Measurements from ENCODE around the gene GIGYF2.

Gene GIGYF2

DNA sequence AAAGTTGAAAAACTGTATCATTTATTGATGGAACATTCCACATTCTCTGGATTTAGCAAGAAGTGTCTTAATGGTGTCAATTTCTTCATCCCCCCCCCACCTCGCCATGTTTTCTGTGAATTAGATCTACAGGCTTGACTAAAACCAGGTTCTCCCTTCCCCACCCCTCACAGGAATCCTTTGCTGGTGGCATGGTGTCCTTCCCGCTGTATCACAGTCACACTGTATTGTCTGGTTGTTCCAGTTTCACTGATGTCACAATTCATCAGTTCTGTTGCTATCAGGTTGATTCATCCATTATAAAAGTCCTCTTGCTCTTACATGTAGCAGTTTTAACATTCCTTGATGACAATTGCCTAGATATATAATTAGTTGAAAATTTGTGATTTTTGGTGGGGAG is 166.9 kb downstream of the GIGYF2 start:
- DNase-seq (ENCODE audit: low spot score): no peak

DNA sequence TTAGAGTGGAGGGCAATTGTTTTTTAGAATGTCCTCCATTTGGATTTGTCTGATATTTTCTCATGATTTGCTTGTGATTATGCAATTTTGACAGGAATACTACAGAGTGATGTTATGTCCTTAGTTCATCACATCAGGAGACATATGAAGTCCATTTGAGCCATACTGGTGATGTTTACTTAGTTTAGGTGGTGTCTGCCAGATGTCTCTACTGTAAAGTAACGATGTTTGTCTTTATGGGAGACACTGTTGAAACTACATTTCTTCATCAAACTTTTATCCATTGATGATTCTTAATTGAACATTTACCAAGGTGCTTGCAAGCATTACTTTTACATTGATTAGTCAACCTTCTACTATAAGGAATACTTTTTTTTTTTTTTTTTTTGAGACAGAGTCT is 168.0 kb downstream of the GIGYF2 start:
- DNase-seq (ENCODE audit: low spot score): no peak

DNA sequence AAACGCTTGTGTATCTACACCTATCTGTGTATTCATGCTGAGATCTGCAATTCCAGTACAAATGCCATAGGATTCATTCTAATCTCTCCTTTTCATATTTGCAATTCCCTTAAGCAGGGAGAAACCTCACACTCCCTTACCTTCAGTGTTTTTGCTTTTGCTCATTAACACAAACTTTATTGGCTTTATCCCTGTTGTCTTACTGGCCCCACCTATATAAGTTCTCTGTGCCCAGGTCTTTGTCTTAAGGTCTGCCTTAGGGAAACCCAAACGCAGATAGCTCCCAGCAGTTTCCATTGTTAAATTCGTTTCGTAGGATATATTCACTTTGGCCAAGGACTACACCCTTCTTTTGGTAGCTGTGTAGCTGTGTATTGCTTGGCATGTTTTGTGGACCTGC is 169.0 kb downstream of the GIGYF2 start:
- DNase-seq (ENCODE audit: low spot score): no peak

DNA sequence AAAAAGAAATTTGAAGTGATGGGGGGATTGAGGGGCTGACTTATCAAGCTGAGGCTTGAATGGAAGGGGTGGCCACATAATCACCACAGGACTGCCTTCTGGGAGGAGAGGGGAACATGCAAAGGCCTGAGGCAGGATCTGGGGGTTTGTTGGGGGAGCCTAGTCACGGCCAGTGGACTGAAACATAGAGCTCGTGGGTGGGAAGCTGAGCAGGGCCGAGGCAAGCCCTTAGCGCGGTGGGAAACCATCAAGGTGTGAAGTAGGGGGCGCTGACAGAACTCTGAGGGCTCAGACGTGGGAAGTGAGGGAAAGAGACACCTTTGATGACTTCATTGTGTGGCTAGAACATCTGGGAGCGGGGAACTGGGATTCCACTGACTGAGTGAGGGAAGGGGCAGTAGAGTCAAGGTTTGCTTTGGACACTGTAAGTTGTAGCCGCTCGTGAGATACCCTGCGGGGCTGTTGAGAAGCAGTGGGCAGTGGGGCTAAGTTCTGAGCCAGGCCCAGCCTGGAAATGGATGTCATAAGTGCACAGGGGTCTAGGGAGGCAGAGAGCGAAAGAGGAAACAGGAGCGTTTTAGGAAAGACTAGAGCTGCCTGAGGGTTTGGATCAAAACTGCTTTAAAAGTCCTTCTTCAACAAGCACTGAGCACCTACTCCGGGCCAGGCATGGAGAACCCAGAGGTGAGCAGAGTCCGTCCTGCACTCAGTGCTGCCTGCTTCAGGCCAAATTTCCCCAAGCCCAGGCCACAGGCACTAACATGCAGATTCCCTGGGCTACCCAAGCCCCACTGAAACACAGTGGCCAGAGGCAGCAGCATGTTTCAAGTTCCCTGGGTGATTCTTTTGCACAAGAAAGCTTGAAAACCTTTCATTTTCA is 172.2 kb downstream of the GIGYF2 start:
- no peak for DNase-seq (ENCODE audit: low spot score)

DNA sequence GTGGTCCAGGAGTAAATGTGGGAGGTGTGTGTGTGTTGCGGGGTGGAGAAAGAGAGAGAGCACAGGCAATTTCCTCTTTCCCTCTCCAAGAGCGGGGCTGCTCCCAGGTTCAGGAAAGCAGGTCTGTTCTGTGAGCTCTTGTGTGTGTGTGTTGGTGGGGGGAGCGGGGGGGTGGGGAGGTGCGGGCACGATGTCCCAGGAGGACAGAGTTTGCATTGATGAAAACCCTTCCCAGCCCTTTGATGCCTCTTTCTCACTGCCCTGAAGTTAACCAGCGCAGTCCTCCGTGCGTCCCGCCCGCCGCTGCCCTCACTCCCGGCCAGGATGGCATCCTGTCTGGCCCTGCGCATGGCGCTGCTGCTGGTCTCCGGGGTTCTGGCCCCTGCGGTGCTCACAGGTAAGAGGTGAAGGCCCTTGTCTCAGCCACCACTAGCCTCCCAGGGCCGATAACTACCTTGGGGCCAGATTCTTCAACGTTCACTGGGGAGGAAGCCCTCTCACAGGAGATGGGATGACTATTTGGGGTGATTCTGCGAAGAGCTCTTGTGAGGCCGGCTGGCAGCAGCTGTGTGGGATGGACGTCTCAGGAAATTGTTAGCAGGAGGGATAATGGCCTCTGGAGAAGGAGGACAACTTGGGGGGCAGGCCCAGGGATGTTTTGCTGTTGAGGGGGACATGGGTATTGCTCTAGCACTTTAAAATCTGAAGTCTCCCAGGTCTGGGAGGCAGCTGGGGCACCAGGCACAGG is 173.1 kb downstream of the GIGYF2 start, which contains the start of gene SNORC:
SNORC (plus strand) TSS at position 247 of the 748 bp plus-strand sequence; CDS start at position 325, 78 bp downstream.
- no peak for DNase-seq (ENCODE audit: low spot score)

DNA sequence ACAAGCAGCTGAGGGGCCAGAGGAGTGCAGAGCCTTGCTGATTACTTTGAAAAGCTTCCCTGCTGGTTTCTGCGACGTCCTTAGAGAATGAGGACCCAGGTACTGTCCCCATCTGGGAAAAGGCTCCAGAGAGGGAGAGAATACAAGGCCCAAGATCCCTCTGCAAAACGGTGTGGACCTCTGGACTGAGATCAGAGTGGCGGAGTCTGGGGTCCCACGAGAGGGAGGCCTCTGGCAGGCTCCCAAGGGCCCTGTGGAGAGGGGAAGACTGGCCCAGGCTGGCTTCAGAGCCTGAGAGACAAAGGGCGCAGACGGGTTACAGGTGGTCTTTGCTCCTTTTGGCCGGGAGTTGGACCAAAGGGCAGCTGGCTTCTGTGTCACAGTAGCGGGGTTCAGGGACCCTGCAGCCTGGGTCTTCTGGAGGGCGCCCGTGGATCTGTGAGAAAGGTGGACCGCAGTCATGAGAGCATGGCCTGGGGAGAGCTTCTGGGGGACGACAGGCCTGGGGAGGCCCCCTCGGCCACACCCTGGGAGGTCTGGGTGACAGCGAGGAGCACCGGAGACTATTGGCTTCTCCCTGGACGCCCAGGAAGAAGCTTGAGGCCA is 173.7 kb downstream of the GIGYF2 start:
- DNase-seq (ENCODE audit: low spot score): no peak

DNA sequence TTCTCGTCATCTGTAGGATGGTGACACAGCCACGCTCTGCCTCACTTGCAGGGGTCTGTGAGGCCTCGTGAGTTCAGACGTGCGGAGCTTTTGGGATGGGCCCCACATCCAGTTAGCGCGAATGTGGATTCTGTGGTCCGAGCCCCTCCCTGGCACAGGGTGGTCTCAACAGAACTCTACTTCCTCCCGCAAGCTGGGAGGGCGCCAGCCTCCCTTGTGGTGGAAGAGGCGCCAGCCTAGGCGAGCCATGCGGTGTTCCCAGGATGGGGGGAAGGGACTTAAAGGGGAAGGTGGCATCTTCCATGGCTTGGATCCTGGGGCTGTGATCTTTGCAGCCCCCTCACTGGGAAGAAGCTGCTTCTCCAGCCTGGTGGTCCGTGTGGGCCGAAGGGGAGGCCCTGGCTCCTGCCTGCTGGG is 174.3 kb downstream of the GIGYF2 start:
- no peak for DNase-seq (ENCODE audit: low spot score)

DNA sequence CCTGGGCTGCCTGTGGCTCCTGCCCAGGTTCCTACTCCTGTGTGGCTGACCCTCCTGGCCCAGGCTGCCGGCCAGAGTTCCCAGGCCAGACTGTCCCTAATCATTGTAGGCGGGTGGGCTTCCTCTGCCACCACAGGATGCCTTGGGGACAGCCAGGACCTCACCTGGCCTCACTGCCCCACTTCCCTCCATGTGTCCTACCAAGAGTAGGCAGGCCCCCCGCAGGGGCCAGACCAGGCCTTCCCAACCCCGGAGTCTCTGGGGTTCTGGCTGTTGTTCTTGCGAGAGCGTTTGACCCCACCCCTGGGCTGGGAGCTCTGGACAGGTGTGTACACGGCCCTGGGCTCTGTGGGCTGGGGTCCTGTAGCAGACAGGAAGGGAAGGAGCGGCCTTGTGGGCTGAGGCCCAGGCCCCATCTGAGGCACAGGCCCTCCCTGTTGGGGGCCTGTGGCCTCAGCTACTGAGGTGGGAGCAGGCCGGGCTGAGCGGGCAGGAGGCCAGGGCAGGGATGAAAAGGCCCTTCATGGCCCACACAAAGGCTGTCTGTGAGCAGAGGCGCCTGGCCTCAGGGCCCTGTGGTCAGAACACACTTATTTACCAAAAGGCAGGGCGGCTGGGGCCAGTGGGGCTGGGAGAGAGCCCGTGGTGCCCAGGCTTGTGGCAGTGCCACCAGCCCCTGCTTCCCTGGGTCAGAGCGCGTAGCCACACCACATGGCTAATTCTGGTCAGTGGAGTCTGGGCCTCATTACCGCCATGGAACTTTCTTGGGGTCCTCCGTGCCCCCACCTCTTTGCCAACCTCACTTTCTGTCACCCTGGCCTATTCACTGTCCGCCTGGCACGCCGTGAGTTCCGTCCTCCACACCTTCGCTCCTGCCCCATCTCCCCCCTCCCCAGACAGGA is 175.0 kb downstream of the GIGYF2 start:
- DNase-seq (ENCODE audit: low spot score): no peak

DNA sequence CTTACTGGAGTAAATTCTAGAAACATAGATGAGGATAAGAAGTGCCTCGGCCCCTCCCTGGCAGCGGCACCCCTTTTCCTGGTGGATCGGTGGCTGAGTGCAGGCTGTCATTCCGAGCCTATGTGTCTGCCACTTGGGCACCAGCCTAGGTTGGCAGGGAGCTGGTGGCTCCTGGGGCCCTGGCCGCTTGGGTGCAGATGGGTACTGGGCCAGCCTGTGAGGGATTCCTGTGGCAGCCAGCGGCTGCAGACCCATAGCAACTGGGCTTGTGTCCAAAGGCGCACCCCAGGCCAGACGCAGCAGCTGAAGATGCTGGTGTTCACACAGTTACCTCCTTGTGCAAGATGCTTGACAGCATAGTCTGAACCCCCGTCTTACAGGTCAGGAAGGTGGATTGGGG is 175.7 kb downstream of the GIGYF2 start:
- no peak for DNase-seq (ENCODE audit: low spot score)

DNA sequence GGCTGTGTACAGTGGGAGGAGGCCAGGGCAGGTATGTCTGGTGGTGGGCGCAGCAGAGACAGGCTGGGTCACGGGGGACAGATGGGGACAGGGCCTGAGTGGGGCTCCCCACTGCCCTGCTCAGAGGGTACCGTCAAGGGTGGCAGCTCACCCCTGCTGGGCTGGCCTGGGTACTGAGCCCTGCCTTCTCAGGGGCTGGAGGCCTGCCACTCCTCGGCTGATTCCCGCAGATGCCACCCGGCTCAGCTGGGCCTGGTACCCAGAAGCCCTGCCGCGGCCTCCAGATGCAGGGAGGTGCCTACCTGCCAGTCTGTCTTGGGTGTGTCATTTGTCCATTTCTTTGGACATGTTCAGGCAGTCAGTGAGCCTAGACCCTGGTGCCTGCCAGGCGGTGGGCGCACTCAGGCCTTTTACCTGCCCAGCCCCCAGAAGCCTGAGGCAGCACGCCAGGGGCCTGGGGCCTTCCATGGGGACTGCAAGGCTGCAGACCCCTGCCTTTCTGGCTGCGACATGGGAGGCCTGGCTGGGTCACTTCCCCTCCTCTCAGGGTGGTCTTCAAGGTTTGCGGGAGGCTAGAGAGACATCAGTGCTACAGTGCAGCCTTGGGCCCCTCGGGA is 176.3 kb downstream of the GIGYF2 start:
- DNase-seq (ENCODE audit: low spot score): no peak

DNA sequence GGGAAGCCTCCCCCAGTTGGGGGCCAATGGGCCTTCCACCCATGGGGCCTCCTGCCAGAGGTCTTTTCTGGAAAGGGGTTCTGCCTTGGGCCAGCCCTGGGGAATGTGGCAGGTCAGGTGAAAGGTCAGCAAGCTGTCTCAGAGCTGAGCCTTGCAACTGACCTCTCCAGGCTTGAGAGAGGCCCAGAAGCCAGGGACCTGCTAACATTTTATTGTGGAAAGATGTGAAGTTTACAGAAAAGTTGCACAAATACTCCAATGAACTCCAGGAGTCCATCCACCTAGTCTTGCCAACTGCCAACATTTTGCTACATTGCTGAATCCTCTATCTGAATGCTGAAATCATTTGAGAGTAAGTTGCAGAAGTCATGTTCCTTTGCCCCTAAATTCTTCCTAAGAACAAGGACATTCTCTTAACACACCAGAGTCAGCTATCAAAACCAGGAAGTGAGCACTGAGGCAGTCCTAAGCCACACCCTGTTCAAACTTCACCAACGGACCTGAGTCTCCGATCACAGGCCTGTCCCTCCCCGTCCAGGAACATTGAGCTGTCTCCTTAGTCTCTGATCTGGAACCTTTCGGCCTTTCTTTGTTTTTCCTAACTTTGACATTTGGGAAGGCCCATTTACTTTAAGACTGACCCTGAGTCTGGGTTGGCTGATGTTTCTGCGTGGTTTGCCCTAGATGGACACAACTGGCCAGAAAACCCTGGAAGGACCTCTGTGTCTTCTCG is 176.9 kb downstream of the GIGYF2 start:
- DNase-seq (ENCODE audit: low spot score): no peak

DNA sequence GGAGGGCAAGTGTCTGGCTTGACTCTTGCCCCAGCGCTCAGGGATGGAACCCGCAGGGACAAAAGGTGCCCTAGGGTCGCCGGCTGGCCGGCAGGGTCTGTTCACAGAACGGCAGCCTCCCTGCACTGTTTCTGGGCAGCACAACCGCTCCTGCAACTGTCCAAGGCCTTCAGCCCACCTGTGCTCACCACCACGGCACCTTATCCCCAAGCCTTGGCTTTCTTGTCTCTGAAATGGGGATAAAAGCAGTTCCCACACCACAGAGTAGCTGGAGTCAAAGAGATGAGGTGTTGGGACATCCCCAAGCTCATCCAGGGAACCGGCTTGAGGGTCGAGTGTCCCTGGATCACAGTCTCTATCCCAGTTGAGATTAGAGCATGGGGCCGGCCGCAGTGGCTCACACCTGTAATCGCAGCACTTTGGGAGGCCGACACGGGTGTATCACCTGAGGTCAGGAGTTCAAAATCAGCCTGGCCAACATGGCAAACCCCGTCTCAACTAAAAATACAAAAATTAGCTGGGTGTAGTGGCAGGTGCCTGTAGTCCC is 177.6 kb downstream of the GIGYF2 start:
- DNase-seq (ENCODE audit: low spot score): no peak

DNA sequence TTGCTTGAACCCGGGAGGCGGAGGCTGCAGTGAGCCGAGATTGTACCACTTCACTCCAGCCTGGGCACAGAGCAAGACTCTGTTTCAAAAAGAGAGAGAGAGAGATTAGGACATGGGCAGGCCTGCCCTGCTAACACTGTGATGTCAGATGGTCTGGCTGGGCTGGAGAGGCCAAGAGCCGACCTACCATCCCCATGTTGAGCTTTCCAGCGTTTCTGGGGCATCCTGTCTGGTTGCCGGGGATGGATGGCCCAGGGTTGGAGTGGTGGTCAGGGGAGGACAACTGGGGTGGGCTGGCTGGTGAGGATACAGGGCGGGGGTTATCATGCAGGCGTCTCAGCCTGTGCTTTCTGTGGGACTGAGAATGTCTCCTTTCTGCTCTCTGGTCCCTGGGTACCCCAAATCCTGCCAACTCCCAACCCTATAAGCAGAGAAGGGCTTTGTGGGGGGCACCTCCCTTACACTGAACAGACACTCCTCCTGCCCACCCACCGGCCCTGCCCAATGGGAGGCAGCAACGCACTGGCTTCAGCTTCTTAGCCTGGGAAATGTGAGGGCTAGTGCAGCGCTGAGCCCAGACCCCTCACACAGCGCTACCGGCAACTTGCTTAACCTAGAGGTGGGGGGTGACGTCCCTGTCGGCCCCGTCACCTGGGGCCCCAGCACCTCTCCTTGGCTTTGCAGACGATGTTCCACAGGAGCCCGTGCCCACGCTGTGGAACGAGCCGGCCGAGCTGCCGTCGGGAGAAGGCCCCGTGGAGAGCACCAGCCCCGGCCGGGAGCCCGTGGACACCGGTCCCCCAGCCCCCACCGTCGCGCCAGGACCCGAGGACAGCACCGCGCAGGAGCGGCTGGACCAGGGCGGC is 178.4 kb downstream of the GIGYF2 start:
- no peak for DNase-seq (ENCODE audit: low spot score)

DNA sequence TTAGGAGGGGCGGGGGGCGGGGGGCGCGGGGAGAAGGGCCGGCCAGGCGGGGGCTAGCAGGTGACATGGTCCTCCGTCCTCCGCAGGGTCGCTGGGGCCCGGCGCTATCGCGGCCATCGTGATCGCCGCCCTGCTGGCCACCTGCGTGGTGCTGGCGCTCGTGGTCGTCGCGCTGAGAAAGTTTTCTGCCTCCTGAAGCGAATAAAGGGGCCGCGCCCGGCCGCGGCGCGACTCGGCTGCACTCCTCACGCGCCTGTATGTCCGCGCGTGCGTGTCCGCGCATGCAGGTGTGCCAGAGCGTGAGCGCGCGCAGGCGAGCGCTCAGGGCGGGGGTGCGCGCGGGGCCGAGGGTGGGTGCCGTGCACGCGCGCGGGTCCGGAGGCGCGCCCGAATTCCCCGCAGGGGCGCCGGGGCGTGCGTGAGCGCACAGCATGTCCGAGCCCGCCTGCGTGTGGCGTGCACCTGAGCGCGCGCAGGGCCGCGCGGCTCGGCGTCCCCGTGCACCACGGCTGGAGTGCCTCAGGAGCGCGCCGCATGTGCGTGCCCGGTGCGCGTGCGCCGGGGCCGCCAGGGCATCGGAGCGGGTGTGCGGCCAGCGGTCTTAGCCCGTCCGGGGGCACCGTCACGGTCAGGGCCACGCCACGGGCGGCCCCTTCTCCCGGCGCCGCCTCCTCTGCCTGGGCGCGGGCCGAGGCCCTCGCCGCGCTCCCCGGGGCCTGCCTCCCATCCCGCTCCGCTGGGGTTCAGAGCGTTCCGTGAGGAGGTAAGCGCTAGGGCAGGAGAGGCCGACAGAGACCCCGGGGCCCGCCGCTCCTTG is 179.2 kb downstream of the GIGYF2 start:
- DNase-seq (ENCODE audit: low spot score): no peak

DNA sequence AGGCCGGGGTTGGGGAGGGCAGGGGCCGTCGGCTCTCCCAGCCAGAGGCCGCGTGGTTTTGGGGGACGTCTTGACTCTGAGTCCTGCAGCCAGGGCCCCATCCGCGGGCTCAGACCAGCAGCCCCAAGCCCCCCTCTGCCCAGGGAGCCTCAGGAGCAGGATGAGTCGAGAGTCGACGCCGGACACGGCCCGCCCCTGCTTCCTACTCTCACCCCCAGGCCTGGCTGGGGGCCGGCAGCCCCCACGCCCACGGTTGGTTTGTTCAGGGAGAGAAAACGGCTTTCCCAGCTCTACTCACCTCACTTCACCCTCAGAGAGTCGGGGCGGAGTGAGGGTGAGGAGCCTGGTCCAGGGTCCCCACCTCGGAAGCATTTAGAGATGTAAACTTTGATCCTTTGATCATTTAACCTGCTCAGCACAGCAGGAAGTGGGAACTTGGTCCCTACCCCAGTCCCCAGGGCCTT is 179.9 kb downstream of the GIGYF2 start:
- no peak for DNase-seq (ENCODE audit: low spot score)

DNA sequence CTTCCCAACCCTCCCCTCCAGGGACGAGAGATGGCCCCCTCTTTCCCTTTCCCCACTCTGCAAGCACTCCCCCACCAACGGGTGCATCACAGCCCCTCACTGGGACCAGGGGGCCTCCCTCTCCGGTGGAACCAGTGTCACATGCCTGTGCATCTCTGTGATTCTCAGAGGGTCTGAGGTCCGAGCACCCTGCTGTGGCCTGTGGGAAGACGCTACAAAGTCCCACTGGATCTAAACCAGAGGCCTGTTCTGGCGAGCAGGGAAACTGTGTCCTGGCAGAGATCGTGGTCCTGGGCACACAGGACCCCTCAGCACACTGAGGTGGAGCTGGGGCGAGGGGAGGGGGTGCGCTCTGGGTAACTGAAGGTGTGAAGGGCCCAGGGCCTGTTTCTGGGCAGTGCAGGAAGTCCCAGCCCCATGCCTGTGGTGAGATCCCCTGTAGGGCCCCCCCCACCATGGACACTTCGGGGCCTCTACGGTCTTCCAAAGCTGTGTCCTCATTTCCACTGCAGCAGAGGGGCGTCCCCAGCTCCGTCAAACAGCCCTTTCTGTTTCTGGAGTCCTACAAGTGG is 180.9 kb downstream of the GIGYF2 start:
- no peak for DNase-seq (ENCODE audit: low spot score)

DNA sequence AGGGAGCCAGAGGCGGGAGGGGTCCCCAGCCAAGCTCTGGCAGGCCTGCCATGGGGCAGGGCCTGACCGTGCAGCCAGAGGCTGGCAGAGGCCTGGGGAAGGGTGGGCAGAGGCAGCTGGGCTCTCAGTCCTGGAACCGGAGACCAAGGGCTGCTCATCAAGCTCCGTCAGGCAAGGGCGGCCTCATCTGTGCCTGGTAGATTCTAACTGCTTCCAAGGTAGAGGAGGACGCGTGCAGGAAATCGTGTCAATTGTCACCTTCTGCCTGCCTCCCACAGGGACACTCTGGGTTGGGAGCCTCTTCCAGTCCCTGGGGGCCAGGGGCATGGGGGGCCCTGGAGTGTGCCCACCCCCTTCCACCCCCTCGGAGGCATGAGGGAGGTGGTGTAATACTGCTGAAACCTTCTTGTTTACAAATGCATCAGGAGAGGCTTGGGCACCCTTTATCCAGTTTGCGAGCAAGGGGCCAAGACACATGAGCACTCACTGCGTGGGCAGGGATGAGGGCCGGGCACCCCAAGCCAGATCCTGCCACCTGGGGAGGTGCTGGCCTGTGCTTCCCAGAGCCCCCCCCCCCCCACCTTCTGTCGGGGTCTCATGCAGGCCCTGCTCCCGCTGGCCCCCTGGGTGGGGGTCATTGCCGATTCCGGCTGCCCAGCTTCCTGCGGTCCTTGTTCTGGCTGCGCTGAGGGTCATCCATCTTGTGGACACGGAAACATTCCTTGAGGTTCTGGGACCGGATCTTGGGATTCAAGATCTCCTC is 181.9 kb downstream of the GIGYF2 start:
- no peak for DNase-seq (ENCODE audit: low spot score)
